IMR-90 (cell line): ENCODE results near the gene PALM2AKAP2.

ENCODE experiments used
- BHLHE40 ChIP-seq: fragments of 150-350 bp; IDR thresholded peaks from 2 replicates; pipeline ENCODE4 v1.6.1; 2016; ENCODE audit warnings: mild to moderate bottlenecking, low read depth, low read length
- CEBPB ChIP-seq: IDR thresholded peaks from 2 replicates; pipeline ENCODE4 v1.6.1; 2012; ENCODE audit warnings: low read depth, low read length, improper control_type of control experiment
- CHD1 ChIP-seq: IDR thresholded peaks from 2 replicates; pipeline ENCODE4 v1.6.1; 2012; ENCODE audit warnings: low read depth, low read length, improper control_type of control experiment
- CTCF ChIP-seq: conservative IDR thresholded peaks from 2 replicates; pipeline ENCODE4 v1.5.1; 2012; ENCODE audit warnings: mild to moderate bottlenecking, low read depth, low read length, improper control_type of control experiment
- ELK1 ChIP-seq: fragments of 150-350 bp; IDR thresholded peaks from 2 replicates; pipeline ENCODE4 v1.6.1; 2016; ENCODE audit warnings: low read depth, mild to moderate bottlenecking, low read length, moderate library complexity, borderline replicate concordance
- MAFK ChIP-seq: IDR thresholded peaks from 2 replicates; pipeline ENCODE4 v1.6.1; 2012; ENCODE audit warnings: low read depth, low read length, improper control_type of control experiment
- MAZ ChIP-seq: IDR thresholded peaks from 2 replicates; pipeline ENCODE4 v1.6.1; 2012; ENCODE audit warnings: low read depth, mild to moderate bottlenecking, low read length, improper control_type of control experiment, moderate library complexity, borderline replicate concordance
- NFE2L2 ChIP-seq: fragments of 150-350 bp; IDR thresholded peaks from 2 replicates; pipeline ENCODE4 v1.6.1; 2016; ENCODE audit warnings: low read depth, mild to moderate bottlenecking, low read length
- POLR2A ChIP-seq: IDR thresholded peaks from 2 replicates; pipeline ENCODE4 v1.6.1; 2012; ENCODE audit warnings: mild to moderate bottlenecking, low read depth, low read length
- RAD21 ChIP-seq: IDR thresholded peaks from 2 replicates; pipeline ENCODE4 v1.6.1; 2012; ENCODE audit warnings: low read length, improper control_type of control experiment
- RCOR1 ChIP-seq: IDR thresholded peaks from 2 replicates; pipeline ENCODE4 v1.6.1; 2012; ENCODE audit warnings: mild to moderate bottlenecking, low read length, improper control_type of control experiment; ENCODE audit not compliant: insufficient replicate concordance
- RFX5 ChIP-seq: IDR thresholded peaks from 2 replicates; pipeline ENCODE4 v1.8.0; 2012; ENCODE audit warnings: low read depth, mild to moderate bottlenecking, low read length, moderate library complexity
- SMC3 ChIP-seq: fragments of 150-350 bp; IDR thresholded peaks from 2 replicates; pipeline ENCODE4 v1.6.1; 2016; ENCODE audit warnings: low read depth, mild to moderate bottlenecking, antibody characterized with exemption, low read length, moderate library complexity
- USF2 ChIP-seq: fragments of 150-350 bp; IDR thresholded peaks from 2 replicates; pipeline ENCODE4 v1.6.1; 2017; ENCODE audit warnings: mild to moderate bottlenecking, antibody characterized with exemption, low read length, low read depth

GRCh38 chr9:109802491-109802890, 22.5 kb downstream of the PALM2AKAP2 start:
- no peak for TF ChIP-seq CTCF
- TF ChIP-seq MAZ: no peak
- TF ChIP-seq RCOR1: no peak
- no peak for TF ChIP-seq POLR2A
- no peak for TF ChIP-seq CEBPB
- no peak for TF ChIP-seq NFE2L2
- no peak for TF ChIP-seq USF2
- TF ChIP-seq MAFK: no peak
- no peak for TF ChIP-seq ELK1
- no peak for TF ChIP-seq RAD21
- no peak for TF ChIP-seq SMC3
- no peak for TF ChIP-seq CHD1
- TF ChIP-seq RFX5: no peak
- TF ChIP-seq BHLHE40: no peak
